Measurements from ENCODE around the gene PTAFR. TPM values are rescaled to one million over a fixed set of nuclear protein-coding genes. Genes with fewer than 3 reads are reported as not detected.

Gene PTAFR, protein sequence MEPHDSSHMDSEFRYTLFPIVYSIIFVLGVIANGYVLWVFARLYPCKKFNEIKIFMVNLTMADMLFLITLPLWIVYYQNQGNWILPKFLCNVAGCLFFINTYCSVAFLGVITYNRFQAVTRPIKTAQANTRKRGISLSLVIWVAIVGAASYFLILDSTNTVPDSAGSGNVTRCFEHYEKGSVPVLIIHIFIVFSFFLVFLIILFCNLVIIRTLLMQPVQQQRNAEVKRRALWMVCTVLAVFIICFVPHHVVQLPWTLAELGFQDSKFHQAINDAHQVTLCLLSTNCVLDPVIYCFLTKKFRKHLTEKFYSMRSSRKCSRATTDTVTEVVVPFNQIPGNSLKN
- total RNA-seq, result 1 to 10 TPM in 3 of 4 donors, under 1 TPM in 1; under 0.01 to 7.1 (median 1.9) TPM

DNA sequence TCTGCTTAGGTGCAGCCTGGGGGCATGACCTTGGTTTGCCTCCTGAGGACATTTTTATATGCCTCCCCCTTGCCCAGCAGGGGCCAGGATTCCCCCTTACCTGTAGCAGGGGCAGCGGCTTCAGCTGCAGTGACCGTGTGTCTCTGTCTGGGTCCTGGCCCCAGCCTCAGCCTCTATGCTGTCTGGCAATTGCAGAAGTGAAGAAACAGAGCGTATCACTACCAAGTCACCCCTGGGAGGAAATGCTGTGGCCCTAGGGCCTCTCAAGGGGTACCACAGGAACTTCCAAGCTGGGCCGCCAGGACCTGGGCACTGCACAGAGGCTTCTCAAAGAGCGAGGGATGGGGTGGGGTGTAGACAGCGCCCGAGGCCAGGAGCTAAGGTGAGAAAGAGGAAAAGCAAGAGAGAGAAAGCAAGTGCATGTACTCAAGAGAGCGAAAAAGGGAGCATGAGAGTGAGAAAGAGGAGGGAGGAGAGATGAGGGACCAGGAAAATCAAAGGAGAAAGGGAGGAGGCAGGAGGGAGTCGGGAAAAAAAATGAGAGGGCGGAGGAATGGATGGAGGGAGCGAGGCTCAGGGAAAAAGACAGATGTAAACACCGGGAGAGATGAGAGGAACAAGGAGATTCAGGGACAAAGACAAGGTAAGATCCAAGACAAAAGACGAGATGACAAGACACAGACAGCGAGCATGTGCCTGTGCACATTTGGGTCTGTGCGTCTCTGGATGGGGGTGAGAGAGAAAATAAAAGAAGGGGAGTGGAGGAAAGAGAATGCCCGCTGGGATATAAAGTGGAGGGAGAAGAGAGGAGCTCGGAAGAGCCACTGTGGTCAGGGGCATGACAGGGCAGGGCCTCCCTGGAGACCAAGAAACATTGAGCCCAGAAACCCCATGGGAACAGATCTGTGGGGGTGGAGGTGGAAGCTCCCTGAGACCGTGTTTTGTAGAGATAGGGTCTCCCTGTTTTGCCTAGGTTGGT, at the start of gene PTAFR:
Gene PTAFR (minus strand): TSS at position 199 of the 979 bp plus-strand sequence. CDS start 25,669 bp downstream, outside the sequence.
- no peak for DNase-seq
- Histone ChIP-seq H3K9me3 (no peaks in the 10 kb centered on the region), H3K36me3 (no peaks in the 10 kb centered on the region), H3K27me3 (no peaks in the 10 kb centered on the region), H3K4me1 (no peaks in the 10 kb centered on the region), H3K4me3 (no peak within 1 kb of the TSS), H3K27ac (no peak within 1 kb of the TSS)
- intact Hi-C loops (cut with DNase I; ENCODE audit: low total_unique reads), result no loop called here
- no peak for TF ChIP-seq POLR2A (IDR thresholded peaks at IDR 0.05)
- TF ChIP-seq, protein P1, sequence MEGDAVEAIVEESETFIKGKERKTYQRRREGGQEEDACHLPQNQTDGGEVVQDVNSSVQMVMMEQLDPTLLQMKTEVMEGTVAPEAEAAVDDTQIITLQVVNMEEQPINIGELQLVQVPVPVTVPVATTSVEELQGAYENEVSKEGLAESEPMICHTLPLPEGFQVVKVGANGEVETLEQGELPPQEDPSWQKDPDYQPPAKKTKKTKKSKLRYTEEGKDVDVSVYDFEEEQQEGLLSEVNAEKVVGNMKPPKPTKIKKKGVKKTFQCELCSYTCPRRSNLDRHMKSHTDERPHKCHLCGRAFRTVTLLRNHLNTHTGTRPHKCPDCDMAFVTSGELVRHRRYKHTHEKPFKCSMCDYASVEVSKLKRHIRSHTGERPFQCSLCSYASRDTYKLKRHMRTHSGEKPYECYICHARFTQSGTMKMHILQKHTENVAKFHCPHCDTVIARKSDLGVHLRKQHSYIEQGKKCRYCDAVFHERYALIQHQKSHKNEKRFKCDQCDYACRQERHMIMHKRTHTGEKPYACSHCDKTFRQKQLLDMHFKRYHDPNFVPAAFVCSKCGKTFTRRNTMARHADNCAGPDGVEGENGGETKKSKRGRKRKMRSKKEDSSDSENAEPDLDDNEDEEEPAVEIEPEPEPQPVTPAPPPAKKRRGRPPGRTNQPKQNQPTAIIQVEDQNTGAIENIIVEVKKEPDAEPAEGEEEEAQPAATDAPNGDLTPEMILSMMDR (IDR thresholded peaks at IDR 0.05), result no peak

DNA sequence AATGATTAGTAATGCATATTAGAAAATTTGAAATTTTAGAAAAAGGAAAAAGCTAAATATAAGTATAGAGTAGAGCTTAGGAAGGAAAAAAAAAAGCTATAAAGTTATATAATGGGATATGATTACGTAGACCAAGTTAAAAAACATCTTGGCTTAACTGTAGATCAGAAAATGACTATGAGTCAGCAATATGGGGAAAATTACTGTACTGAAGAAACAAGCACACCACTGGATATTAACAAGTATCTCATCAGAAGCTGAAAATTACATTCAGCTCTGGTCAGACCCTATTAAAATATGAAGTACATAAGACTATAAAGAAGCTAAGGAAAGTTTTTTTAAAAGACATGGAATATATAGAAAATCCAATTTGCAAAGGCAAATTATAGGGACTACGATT, 36.8 kb upstream of the PTAFR start:
- intact Hi-C loops (cut with DNase I; ENCODE audit: low total_unique reads), result no loop called here
- Histone ChIP-seq H3K4me3 (no peak overlapping the region), H3K9me3 (no peaks in the 10 kb centered on the region), H3K4me1 (no peaks in the 10 kb centered on the region), H3K27me3 (no peaks in the 10 kb centered on the region), H3K36me3 (no peaks in the 10 kb centered on the region), H3K27ac (no peak overlapping the region)
- DNase-seq, result no peak
- TF ChIP-seq, protein P1 (IDR thresholded peaks at IDR 0.05), result no peak
- no peak for TF ChIP-seq POLR2A (IDR thresholded peaks at IDR 0.05)

DNA sequence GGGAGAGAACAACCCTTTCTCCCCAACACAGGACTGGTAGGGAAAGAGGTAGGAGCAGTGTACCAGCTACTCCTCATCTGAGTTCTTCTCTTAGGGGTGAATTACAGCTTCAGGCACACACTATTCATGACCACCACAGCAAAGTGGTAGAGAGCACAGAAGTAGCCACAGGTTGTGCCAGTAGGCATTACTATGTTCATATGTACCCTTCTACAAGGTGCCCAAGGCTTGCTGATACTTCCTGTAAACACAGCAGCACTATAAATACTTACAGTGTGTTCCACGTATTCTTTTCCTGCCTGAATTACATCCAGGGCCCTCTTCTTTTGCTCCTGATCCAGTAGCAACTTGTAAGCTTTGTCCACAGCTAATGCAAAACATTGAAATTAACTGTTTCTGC, 33.2 kb upstream of the PTAFR start:
- DNase-seq, result no peak
- Histone ChIP-seq H3K4me1 (no peaks in the 10 kb centered on the region), H3K4me3 (no peak overlapping the region), H3K36me3 (no peaks in the 10 kb centered on the region), H3K27me3 (no peaks in the 10 kb centered on the region), H3K9me3 (no peaks in the 10 kb centered on the region), H3K27ac (no peak overlapping the region)
- intact Hi-C loops (cut with DNase I; ENCODE audit: low total_unique reads), result no loop called here
- TF ChIP-seq POLR2A (IDR thresholded peaks at IDR 0.05), result no peak
- TF ChIP-seq, protein P1 (IDR thresholded peaks at IDR 0.05), result no peak

DNA sequence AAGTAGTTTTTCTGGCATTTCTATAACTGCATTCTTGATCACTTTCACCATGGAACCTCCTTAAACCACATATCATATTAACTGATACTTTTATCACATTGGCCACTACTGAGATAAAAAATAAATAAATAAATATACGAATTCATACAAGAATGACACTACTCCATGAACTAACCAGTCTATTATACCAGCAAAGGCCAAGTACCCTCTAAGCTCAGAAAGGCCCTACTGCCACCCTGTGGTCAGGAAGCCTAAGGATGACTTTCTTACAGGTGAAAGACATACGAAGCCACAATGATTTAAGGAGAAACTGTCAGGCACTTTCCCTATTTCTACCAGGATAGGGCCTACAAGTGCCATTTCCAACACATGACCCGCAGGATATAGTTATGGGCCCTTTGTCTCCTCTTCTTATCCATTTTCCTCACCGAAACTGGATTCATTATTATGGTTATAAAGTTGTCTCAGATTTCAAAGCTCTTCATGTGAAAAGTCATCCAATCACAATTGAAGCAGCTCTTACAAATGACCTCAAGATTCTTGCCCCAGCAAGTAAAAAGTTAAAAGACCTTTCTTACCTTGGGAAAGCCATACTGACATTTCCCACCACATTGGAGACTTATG, 32.4 kb upstream of the PTAFR start:
- intact Hi-C loops (cut with DNase I; ENCODE audit: low total_unique reads), result no loop called here
- DNase-seq, result peak; percentile 25 to 28

More for the DNA sequence above, 32.4 kb upstream of the PTAFR start:
- Histone ChIP-seq H3K9me3 (no peaks in the 10 kb centered on the region), H3K4me1 (no peaks in the 10 kb centered on the region), H3K36me3 (no peaks in the 10 kb centered on the region), H3K27me3 (no peaks in the 10 kb centered on the region), H3K4me3 (no peak overlapping the region), H3K27ac (no peak overlapping the region)
- no peak for TF ChIP-seq POLR2A (IDR thresholded peaks at IDR 0.05)
- TF ChIP-seq, protein P1 (IDR thresholded peaks at IDR 0.05), result peak; percentile 42 to 66 (median 48)

All from uterus (tissue), 4 donors.